K562 (cell line): ENCODE results near the gene SIRT4. TPM values are rescaled to one million over a fixed set of nuclear protein-coding genes. Genes with fewer than 3 reads are reported as not detected.

ENCODE experiments used
- ATAC-seq: fragments of 200-7000 bp; cut with Tn5 transposase; 3 replicates; pipeline ENCODE4 v1.9.1; 2020; ENCODE audit warnings: moderate library complexity
- BruUV-seq: library from RNA; stranded (reverse); fragments of 400-500 nt; replicated peaks from 2 replicates; lab custom pipeline; 2021; lab: Mats Ljungman, UMichigan
- CTCF ChIA-PET: fragments of 300-600 bp; formaldehyde crosslinking; extraction: SDS; loops from one replicate; lab custom pipeline; 2021; ENCODE audit warnings: low intra/inter-chr PET ratio; lab: Yijun Ruan, JAX
- POLR2A ChIA-PET: fragments of 300-600, 350-650 bp; sonication (Branson Sonifier 250); formaldehyde crosslinking; extraction: SDS; loops from one replicate; lab custom pipeline; 2021; ENCODE audit warnings: antibody characterized with exemption, inconsistent platforms; lab: Yijun Ruan, JAX
- DNase-seq, 4 experiments: peaks; one replicate each; pipeline versions ENCODE4 v3.0.0 to v3.0.0-alpha.2; 2011 to 2018; ENCODE audit warnings: low spot score in 3 of 4, mixed read lengths in 3 of 4; ENCODE audit errors: extremely low read depth in 1 of 4
- FAIRE-seq: peaks from 2 replicates; lab custom pipeline; 2011; peaks lifted over from hg19 to GRCh38; lab: Jason Lieb, UNC
- H2AFZ ChIP-seq: 2 replicates; pipeline ENCODE4 v1.6.0; 2011; ENCODE audit warnings: low read depth, low read length, control low read depth, inconsistent platforms
- H3K27ac ChIP-seq: fragments of 200-600 bp; 3 replicates; pipeline ENCODE4 v1.8.0; 2011; ENCODE audit warnings: low read depth, mild to moderate bottlenecking, control low read depth, inconsistent platforms, low read length, moderate library complexity, mixed read lengths; ENCODE audit errors: extremely low read depth
- H3K27me3 ChIP-seq, 2 experiments: fragments of 300-600 bp in 1 of 2; 2 replicates in 1 of 2; 3 replicates in 1 of 2; pipeline versions ENCODE4 v1.6.0 to v1.8.0; 2011; ENCODE audit warnings: inconsistent platforms in 2 of 2, low read length in 2 of 2, mild to moderate bottlenecking in 1 of 2, mixed read lengths in 1 of 2, moderate library complexity in 1 of 2; ENCODE audit not compliant: control insufficient read depth in 2 of 2, insufficient read depth in 2 of 2
- H3K36me3 ChIP-seq: fragments of 300-600 bp; 3 replicates; pipeline ENCODE4 v1.8.0; 2011; ENCODE audit warnings: mild to moderate bottlenecking, low read length, inconsistent platforms; ENCODE audit not compliant: control insufficient read depth, insufficient read depth
- H3K4me1 ChIP-seq, 2 experiments: fragments of 200-600 bp in 1 of 2; replicated peaks in 1 of 2; 2 replicates in 1 of 2; 3 replicates in 1 of 2; pipeline versions ENCODE4 v1.5.1 to v1.8.0; 2011; ENCODE audit warnings: inconsistent platforms in 2 of 2, low read length in 2 of 2, mild to moderate bottlenecking in 1 of 2, mixed read lengths in 1 of 2, moderate library complexity in 1 of 2; ENCODE audit not compliant: control insufficient read depth in 2 of 2, insufficient read depth in 2 of 2
- H3K4me2 ChIP-seq: 2 replicates; pipeline ENCODE4 v1.6.1; 2011; ENCODE audit warnings: low read length, control low read depth, inconsistent platforms, mixed read lengths; ENCODE audit not compliant: insufficient read depth
- H3K4me3 ChIP-seq: fragments of 200-600 bp; sonication (generic), shearing (Covaris generic); 2 replicates; pipeline ENCODE4 v1.5.1; 2016; ENCODE audit warnings: control low read depth, inconsistent platforms
- H3K79me2 ChIP-seq: fragments of 200-600 bp; 3 replicates; pipeline ENCODE4 v1.8.0; 2011; ENCODE audit warnings: low read length, inconsistent platforms; ENCODE audit not compliant: control insufficient read depth, insufficient read depth
- H3K9ac ChIP-seq, 2 experiments: 2 replicates each; pipeline versions ENCODE4 v1.6.0 to v1.6.1; 2011; ENCODE audit warnings: low read depth in 2 of 2, low read length in 2 of 2, control low read depth in 1 of 2, inconsistent platforms in 1 of 2, mild to moderate bottlenecking in 1 of 2, mixed read lengths in 1 of 2; ENCODE audit not compliant: insufficient read depth in 1 of 2
- H3K9me1 ChIP-seq: one replicate; pipeline ENCODE4 v1.6.0; 2011; ENCODE audit warnings: inconsistent platforms, mild to moderate bottlenecking, low read length, moderate library complexity; ENCODE audit not compliant: control insufficient read depth, insufficient read depth
- H3K9me3 ChIP-seq: replicated peaks from 2 replicates; pipeline ENCODE4 v1.5.1; 2011; ENCODE audit warnings: low read depth, low read length, inconsistent platforms; ENCODE audit not compliant: control insufficient read depth, insufficient read depth
- H4K20me1 ChIP-seq: replicated peaks from 2 replicates; pipeline ENCODE4 v1.6.1; 2011; ENCODE audit warnings: low read length, inconsistent platforms, mixed read lengths; ENCODE audit not compliant: control insufficient read depth, insufficient read depth
- BCOR ChIP-seq: fragments of 450-650 bp; IDR thresholded peaks from 2 replicates; pipeline ENCODE4 v1.6.1; 2016
- MCM5 ChIP-seq: fragments of 450-650 bp; IDR thresholded peaks from 2 replicates; pipeline ENCODE4 v1.6.1; 2016; ENCODE audit warnings: low read depth
- PML ChIP-seq: IDR thresholded peaks from 2 replicates; pipeline ENCODE4 v1.6.1; 2012; ENCODE audit warnings: low read length, inconsistent platforms
- RBM25 ChIP-seq: fragments of 200-400 bp; formaldehyde crosslinking; IDR thresholded peaks from 2 replicates; pipeline ENCODE4 v1.6.1; 2018; ENCODE audit warnings: low read length, low read depth, moderate library complexity; ENCODE audit not compliant: severe bottlenecking
- SMARCA5 ChIP-seq: fragments of 450-650 bp; IDR thresholded peaks from 2 replicates; pipeline ENCODE4 v1.6.1; 2016
- ZNF121 ChIP-seq: sonication (generic); formaldehyde crosslinking; conservative IDR thresholded peaks from 2 replicates; pipeline ENCODE4 v1.8.0; 2022; ENCODE audit warnings: missing genetic modification reagents
- WGBS: fragments of 100-300 bp; shearing (Covaris generic); methylation state at CpG from one replicate; pipeline ENCODE4 v1.1.6; 2016; ENCODE audit warnings: low coverage, mixed read lengths; ENCODE audit not compliant: insufficient coverage; ENCODE audit errors: missing lambda C conversion rate; 5-methylcytosine and 5-hydroxymethylcytosine counted together
- in situ Hi-C: fragments of 300-500 bp; cut with MboI; formaldehyde crosslinking; loops from 4 replicates; pipeline ENCODE4 v1.15.0; 2018; ENCODE audit warnings: inconsistent platforms, mixed read lengths
- intact Hi-C: fragments of 100-400 bp; cut with micrococcal nuclease; formaldehyde crosslinking; loops from 2 replicates; pipeline ENCODE4 v1.14.2; 2022
- polyA plus RNA-seq, 8 experiments: library from polyadenylated mRNA; depleted of rRNA in 4 of 8; stranded (reverse) in 5 of 8; unstranded in 3 of 8; fragments of >200 nt; fragmentation: Nextera tagmentation in 2 of 8; fragmentation: Illumina TruSeq in 1 of 8; extraction: Ambion mirVana in 2 of 8; extraction: Trizol in 1 of 8; gene quantifications; 2 replicates each; pipeline versions ENCODE4 v1.2.1 to v1.2.3, GENCODE V29; 2011 to 2014; ENCODE audit warnings: inconsistent platforms in 1 of 8, missing spikeins in 1 of 8
- total RNA-seq, 7 experiments: library from RNA; depleted of rRNA in 6 of 7; stranded (reverse); fragments of >200 nt in 6 of 7; fragmentation: Illumina TruSeq in 2 of 7; extraction: Trizol in 2 of 7; gene quantifications; 2 replicates each; pipeline versions ENCODE4 v1.2.1 to v1.2.3, GENCODE V29; 2011 to 2021; ENCODE audit warnings: low replicate concordance in 1 of 7

The SIRT4 gene
- total and polyA plus RNA-seq, 9 of the 15 experiments (the other 6 are each of a cell fraction or from before 2014, with no cell fraction given): 0.86 to 5.2 (median 2.4) TPM

- WGBS: 6% methylated on average over 4 of the region's 4 CpGs
- Histone ChIP-seq H3K9me1 (no peaks in the 10 kb centered on the region), H3K79me2 (no peaks in the 10 kb centered on the region), H3K27ac (no peak overlapping the region), H3K4me2 (no peak overlapping the region), H3K36me3 (no peaks in the 10 kb centered on the region), H3K4me1 (peaks cover 0 to 10% of the 10 kb centered on the region in 2 experiments; a peak in 3 of 5 replicates), H3K27me3 (peaks cover 15 to 42% of the 10 kb centered on the region in 2 experiments; a peak in 4 of 5 replicates), H2AFZ (no peak overlapping the region), H4K20me1 (0 out of 2 replicates have a peak, but pooled peaks cover 5% of the 10 kb centered on the region), H3K9ac (no peak overlapping the region), H3K9me3 (no peaks in the 10 kb centered on the region), H3K4me3 (no peak overlapping the region)
- ChIA-PET POLR2A (interaction anchor here (0.5 to 2.1 kb wide), 7 partner anchors 11 to 652 kb away, joined by 3 to 8 read pairs (median 3); partner anchors contain the start of gene RNU4-2), CTCF (no interaction called here)
- intact Hi-C loops: no loop called here
- TF ChIP-seq RBM25: peak; percentile 60
- TF ChIP-seq ZNF121 (CRISPR knock-in tag): peak; percentile 89
- TF ChIP-seq BCOR: peak; percentile 72
- TF ChIP-seq PML: no peak
- no peak for TF ChIP-seq MCM5
- peak; percentile 68; the same call in 1 of the 2 replicates for TF ChIP-seq SMARCA5
- no peak for DNase-seq
- ATAC-seq: no peak
- in situ Hi-C loops: loop anchor here (5.0 kb wide), 1 partner anchor 79 kb away; no protein-coding TSS in a partner anchor
- FAIRE-seq: no peak
- BruUV-seq: no TSS peak
Observed at GRCh38 chr12:120353556-120354317, 51.6 kb downstream of the SIRT4 start.
